ENCODE data around the gene SPATA33. TPM values are rescaled to one million over a fixed set of nuclear protein-coding genes. Genes with fewer than 3 reads are reported as not detected.
"Not testable (repeated sequence)": the region's sequence is repeated elsewhere in the genome, so short reads cannot be mapped to it uniquely, and the experiment has no call there.

Gene SPATA33
- total RNA-seq, 2 donors from 2014 or later: 8.3 to 10.1 TPM

DNA sequence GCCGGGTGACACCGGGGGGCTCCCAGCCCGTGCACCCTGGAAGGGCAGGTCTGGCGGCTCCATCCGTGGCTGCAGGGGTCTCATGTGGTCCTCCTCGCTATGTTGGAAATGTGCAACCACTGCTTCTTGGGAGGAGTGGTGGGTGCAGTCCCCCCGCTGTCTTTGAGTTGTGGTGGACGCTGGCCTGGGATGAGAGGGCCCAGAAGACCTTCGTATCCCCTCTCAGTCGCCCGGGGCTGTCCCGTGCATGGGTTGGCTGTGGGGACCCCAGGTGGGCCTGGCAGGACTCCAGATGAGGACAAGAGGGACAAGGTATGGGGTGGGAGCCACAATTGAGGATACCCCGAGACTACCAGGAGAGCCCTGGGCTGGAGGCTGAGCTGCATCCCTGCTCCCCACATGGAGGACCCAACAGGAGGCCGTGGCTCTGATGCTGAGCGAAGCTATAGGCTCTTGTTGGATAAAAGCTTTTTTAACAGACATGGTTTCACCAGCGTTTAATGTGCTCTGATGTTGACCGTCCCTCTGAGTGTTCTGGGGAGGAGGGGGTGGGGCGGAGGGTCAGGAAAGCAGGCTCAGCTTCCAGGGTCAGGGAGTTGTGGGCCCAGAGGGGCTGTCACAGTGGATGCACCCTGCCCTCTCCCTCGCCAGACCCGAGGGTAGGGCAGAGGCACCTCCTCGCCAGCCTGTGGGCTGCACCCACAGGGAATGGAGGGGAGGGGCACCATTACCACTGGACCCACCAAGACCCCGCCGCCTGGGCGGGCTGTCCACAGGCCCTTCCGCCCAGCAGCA lies 38.4 kb downstream of the SPATA33 start:
- H3K9me3 ChIP-seq (ENCODE audit: control insufficient read depth, low read length, poor library complexity, severe bottlenecking): no peaks in the 10 kb centered on the region
- Mint-ChIP-seq H3K27ac (no peak overlapping the region), H3K4me3 (peak overlapping the region; percentile 21), H3K36me3 (ENCODE audit: low read depth) (no peaks in the 10 kb centered on the region), H3K27me3 (no peaks in the 10 kb centered on the region), H3K4me1 (peaks cover 10% of the 10 kb centered on the region)
- DNase-seq (no peak), ATAC-seq (no peak)

DNA sequence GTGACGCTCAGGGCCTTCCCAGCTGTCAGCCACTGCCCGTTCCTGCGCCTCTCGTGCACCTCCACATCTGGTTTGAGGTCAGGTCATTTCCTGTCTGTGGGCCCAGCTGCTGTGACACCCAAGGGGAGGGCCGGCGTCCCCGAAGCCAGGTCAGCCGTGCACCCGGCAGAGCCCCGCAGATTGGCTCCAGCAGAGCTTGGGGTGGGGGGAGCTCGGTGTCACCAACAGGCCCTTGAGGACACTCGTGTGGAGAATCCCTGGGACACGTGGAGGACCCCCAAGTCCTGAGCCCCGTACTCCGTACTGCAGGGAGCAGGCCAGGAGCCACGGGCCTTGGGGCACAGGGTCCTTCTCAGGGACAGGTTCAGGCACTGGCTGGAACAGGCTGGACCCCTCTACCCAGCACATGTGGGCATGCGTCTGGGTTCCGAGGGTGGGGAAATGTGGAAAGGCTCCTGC lies 39.1 kb downstream of the SPATA33 start:
- Mint-ChIP-seq H3K27me3 (no peaks in the 10 kb centered on the region), H3K4me1 (peaks cover 10% of the 10 kb centered on the region), H3K36me3 (ENCODE audit: low read depth) (no peaks in the 10 kb centered on the region), H3K27ac (no peak overlapping the region), H3K4me3 (no peak overlapping the region)
- no peak for ATAC-seq
- no peak for DNase-seq
- H3K9me3 ChIP-seq (ENCODE audit: control insufficient read depth, low read length, poor library complexity, severe bottlenecking): no peaks in the 10 kb centered on the region

DNA sequence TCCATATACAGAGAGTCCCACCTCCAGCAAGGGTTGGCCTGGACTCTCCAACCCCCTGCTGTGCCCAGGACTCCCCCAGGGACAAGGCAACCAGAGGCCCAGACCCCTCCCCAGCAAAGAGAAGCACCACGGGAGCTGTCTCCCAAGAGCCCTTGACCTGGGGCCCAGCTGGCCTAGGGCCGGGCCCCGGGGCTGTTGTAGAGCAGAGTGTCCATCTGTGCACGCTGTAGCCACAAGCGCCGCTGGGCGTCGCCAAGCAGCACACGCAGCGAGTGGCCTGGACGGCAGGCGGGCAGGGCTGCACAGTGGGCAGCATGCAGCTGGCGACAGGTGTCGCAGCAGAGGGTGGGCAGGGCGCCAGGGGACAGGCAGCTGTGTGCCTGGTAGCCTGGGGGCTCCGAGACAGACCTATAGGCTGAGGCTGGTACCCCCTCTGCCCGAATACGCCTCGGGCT lies 39.6 kb downstream of the SPATA33 start:
- Mint-ChIP-seq H3K27ac (no peak overlapping the region), H3K4me3 (no peak overlapping the region), H3K27me3 (no peaks in the 10 kb centered on the region), H3K4me1 (peaks cover 10% of the 10 kb centered on the region), H3K36me3 (ENCODE audit: low read depth) (no peaks in the 10 kb centered on the region)
- no peaks in the 10 kb centered on the region for H3K9me3 ChIP-seq (ENCODE audit: control insufficient read depth, low read length, poor library complexity, severe bottlenecking)
- no peak for ATAC-seq
- no peak for DNase-seq

DNA sequence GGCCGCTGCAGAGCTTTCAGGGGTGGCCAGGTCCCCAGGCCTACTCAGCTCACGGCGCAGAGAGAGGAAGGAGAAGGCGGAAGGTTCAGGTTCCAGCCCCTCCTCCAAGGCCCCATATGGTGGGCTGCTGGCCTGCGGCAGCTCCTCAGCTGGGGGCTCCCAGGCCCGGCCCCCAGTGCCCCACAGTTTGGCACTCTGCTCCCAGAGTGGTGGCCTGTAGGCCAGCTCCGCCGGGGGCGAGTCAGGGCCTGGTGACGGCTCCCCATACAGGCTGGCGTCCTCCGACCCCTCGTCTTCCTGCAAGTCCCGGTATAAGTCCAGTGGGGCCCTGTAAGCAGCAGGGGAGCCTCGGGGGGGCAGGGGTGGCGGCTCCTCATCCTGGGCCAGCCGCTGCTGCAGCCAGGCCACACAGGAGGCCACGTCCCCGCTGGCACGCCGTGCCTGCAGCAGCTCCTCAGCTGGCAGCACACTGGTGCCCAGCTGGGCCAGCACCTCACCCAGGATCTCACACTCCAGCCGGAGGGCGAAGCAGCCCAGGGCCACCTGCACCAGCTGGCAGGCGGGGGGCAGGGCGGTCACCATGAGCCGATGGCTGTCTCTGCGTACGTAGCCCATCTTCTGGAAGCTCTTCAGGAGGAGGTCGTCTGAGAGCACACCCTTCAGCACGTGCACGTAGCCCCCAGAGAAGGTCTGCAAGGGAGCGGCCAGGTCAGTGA lies 40.1 kb downstream of the SPATA33 start:
- no peak overlapping the region for H3K27ac Mint-ChIP-seq

DNA sequence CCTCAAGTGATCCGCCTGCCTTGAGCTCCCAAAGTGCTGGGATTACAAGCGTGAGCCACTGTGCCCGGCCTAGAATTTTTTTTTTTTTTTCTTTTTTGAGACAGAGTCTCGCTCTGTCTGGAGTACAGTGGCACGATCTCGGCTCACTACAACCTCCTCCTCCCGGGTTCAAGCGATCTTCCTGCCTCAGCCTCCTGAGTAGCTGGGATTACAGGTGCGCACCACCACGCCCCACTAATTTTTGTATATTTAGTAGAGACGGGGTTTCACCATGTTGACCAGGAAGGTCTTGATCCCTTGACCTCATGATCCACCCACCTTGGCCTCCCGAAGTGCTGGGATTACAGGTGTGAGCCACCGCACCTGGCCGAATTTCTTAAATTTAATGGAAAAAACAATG lies 41.1 kb downstream of the SPATA33 start:
- H3K4me3 Mint-ChIP-seq; H3K36me3 Mint-ChIP-seq (ENCODE audit: low read depth); H3K9me3 ChIP-seq (ENCODE audit: control insufficient read depth, low read length, poor library complexity, severe bottlenecking); H3K27me3 Mint-ChIP-seq; H3K27ac Mint-ChIP-seq; DNase-seq; ATAC-seq: not testable (repeated sequence)
- H3K4me1 Mint-ChIP-seq: peaks cover 13% of the 10 kb centered on the region

More for the DNA sequence above, 40.1 kb downstream of the SPATA33 start:
- Mint-ChIP-seq H3K36me3 (ENCODE audit: low read depth) (no peaks in the 10 kb centered on the region), H3K27me3 (no peaks in the 10 kb centered on the region), H3K4me3 (no peak overlapping the region), H3K4me1 (peaks cover 13% of the 10 kb centered on the region)
- no peaks in the 10 kb centered on the region for H3K9me3 ChIP-seq (ENCODE audit: control insufficient read depth, low read length, poor library complexity, severe bottlenecking)
- ATAC-seq: no peak
- DNase-seq: no peak

DNA sequence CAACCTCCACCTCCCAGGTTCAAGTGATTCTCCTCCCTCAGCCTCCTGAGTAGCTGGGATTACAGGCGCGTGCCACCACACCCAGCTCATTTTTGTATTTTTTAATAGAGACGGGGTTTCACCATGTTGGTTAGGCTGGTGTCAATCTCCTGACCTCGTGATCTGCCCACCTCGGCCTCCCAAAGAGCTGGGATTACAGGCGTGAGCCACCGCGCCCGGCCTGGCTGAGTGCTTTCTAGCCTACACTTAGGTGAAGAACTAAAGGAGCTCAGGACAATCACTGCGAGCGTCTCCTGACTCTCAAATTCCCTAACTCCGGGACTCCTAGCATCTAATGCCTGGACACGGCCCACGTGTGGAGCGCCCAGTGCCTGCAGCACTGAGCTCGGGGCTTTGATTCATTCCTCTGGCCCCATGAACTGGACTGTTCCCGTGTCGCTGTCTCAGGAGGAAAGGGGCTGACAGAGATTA lies 42.0 kb downstream of the SPATA33 start:
- Mint-ChIP-seq H3K4me3 (peak overlapping the region; percentile 84), H3K4me1 (peaks cover 13% of the 10 kb centered on the region), H3K27ac (peak overlapping the region; percentile 68)
- H3K9me3 ChIP-seq (ENCODE audit: control insufficient read depth, low read length, poor library complexity, severe bottlenecking); ATAC-seq; H3K27me3 Mint-ChIP-seq; H3K36me3 Mint-ChIP-seq (ENCODE audit: low read depth); DNase-seq: not testable (repeated sequence)

DNA sequence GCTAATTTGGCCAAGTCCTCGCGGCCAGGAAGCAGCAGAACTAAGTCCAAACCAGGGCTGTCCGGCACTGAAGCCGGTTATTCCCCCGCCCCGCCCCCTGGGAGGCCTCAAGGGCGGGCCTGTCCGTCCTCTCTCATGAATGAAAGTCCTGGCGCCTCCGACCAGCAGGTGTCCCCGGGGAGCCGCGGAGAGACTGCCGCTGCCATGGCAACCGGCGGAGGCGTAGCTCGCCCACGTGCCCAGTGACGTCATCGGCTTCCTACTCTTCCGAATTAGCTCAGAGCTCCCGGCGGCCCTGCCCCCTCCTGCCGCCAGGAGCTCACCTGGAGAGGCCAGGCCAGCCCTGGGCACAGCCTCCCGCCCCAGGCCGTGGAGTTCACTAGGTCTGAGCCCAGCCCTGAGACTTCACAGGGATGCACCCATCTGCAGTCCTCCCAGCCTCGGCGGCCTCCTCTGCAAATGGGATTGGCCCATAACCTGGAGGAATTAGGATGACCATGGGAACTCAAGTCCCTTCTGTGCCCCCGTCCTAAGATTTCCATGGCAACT lies 42.5 kb downstream of the SPATA33 start:
- Mint-ChIP-seq H3K27me3 (no peaks in the 10 kb centered on the region), H3K36me3 (ENCODE audit: low read depth) (no peaks in the 10 kb centered on the region), H3K27ac (peak overlapping the region; percentile 68), H3K4me1 (peaks cover 10% of the 10 kb centered on the region), H3K4me3 (peak overlapping the region; percentile 84)
- no peaks in the 10 kb centered on the region for H3K9me3 ChIP-seq (ENCODE audit: control insufficient read depth, low read length, poor library complexity, severe bottlenecking)
- ATAC-seq: peak; percentile 32
- peak; percentile 94 to 96 (median 94) for DNase-seq

DNA sequence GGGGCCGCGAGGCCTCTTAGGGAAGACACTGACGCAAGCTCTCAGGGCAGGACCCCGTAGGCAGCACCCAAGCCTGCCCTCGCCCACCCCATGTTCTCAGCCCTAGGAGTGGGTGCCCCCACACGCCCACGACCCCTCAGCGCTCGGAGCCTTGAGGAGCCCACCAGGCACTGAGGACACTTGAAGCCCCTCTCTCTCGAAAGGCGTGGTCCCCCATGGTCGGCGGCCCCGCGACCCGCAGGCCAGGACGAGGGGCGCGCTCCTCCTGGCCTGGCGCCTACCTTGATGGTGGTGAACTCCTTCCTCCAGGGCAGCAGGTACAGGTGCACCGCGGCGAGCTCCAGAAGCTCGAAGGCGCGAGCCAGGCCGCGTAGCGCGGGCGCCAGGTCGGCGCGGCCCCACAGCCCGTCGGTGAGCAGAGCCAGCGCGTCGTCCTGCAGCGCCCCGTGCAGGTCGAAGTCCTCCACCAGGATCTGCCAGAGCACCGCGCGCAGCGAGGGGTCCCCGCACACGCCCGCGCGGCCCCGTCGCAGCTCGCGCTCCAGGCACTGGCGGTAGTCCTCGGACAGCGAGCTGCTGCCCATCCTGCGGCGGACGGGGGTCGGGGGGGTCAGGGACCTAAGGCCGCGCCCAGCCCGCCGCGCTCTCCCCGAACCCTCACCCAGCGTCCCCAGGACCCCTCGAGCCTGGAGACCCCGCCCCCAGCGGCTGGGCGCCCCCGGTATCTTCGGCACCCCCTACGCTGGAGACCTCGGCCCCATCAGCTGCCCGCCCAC lies 43.2 kb downstream of the SPATA33 start:
- peaks cover 11% of the 10 kb centered on the region for H3K4me1 Mint-ChIP-seq
- H3K27ac Mint-ChIP-seq: peak overlapping the region; percentile 68
- ATAC-seq (peak; percentile 24), DNase-seq (peak; percentile 42 to 49 (median 45))
- H3K27me3 Mint-ChIP-seq: no peaks in the 10 kb centered on the region
- no peaks in the 10 kb centered on the region for H3K36me3 Mint-ChIP-seq (ENCODE audit: low read depth)
- no peaks in the 10 kb centered on the region for H3K9me3 ChIP-seq (ENCODE audit: control insufficient read depth, low read length, poor library complexity, severe bottlenecking)
- H3K4me3 Mint-ChIP-seq: peak overlapping the region; percentile 84

DNA sequence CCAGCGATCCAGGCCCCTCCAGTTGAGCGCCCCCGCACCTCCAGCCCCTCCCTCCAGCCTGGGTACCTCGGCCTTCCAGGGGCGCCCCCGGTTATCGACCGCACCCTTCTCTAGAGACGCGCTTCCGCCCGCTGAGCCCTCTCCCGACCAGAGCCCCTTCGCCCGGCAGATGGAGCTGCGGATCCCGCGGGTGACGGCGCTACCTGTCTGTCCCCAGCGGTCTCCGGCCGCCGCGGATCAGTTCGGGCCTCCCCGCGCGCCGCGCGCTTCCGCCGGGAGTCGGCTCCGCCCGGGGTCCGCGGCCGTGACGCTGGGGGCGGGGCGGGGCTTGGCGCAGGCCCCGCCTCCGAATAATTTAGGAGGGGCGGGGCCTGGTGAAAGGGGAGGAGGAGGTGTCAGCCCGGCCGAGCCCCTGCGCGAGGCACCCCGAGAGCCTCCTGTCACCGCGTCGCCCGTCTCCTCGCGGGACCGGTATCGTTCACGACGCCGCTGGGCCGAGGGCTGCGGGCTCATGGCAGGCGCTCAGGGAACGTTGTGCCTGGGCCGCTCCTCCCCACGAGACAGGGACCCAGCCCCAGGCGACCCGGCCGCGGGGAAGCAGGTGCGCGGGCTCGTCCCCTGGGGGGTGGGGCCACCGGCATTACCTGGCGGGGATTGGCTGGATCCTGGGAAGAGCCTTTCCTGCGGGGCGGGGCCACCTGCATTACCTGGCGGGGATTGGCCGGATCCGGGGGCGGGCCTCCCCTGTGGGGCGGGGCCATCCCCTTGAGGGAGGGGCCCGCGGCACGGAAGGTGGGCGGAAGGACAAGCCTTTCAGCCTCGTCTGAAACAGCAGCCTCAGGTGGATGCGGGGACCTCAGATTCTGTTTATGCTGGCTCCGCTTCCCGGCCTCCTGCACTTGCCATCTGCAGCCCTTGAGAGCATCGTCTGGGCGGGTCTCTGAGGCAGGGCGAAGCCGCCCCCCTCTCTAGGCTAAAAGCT lies 44.1 kb downstream of the SPATA33 start, which contains the start of gene SPATA2L:
Gene SPATA2L (minus strand): TSS at position 281 of the 982 bp plus-strand sequence. CDS start 473 bp downstream, outside the sequence.
- DNase-seq (peak; percentile 97 to 98 (median 98)), ATAC-seq (peak; percentile 84)
- Mint-ChIP-seq H3K36me3 (ENCODE audit: low read depth) (no peaks in the 10 kb centered on the region), H3K27me3 (no peaks in the 10 kb centered on the region), H3K4me3 (peak within 1 kb of the TSS; percentile 84), H3K4me1 (peaks cover 15% of the 10 kb centered on the region), H3K27ac (peak within 1 kb of the TSS; percentile 68)
- no peaks in the 10 kb centered on the region for H3K9me3 ChIP-seq (ENCODE audit: control insufficient read depth, low read length, poor library complexity, severe bottlenecking)

DNA sequence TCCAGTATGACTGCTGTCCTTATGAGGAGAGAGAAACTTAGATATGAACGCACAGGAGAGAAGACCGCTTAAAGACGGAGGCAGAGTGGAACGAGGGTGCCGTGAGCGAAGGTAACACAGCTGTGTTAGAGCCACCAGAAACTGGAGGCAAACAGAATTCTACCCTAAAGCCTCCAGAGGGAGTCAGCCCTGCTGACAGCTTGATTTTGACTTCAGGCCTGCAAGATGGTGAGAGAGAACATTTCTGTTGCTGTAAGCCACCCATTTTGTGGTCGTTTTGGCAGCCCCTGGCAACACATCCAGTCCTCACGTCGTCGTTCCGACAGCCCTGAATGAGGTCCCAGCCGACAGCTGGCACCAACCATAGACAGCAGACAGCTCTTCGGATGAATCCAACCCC lies 46.6 kb downstream of the SPATA33 start:
- no peak overlapping the region for H3K4me3 Mint-ChIP-seq
- H3K9me3 ChIP-seq (ENCODE audit: control insufficient read depth, low read length, poor library complexity, severe bottlenecking): no peaks in the 10 kb centered on the region
- no peaks in the 10 kb centered on the region for H3K27me3 Mint-ChIP-seq
- H3K4me1 Mint-ChIP-seq: peaks cover 15% of the 10 kb centered on the region
- H3K36me3 Mint-ChIP-seq (ENCODE audit: low read depth): no peaks in the 10 kb centered on the region
- ATAC-seq (no peak), DNase-seq (no peak)
- H3K27ac Mint-ChIP-seq: no peak overlapping the region

DNA sequence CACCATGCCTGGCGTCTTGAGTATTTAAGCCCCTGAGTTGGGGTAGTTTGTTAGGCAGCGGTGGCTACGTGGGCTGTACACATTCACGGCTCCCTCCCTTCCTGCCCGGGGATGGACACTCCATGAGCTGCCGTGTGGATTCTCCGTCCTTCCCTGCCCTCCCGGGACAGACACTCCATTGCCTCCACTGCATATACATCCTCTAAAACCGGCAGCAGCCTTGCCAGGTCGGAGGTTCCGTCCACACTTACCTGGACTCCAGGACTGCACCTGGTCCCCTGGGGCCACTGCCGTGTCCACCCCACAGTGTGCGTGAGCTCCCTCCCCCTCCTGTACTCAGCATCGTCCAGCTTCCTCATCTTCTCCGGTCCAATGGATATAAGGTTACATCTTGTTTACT lies 47.4 kb downstream of the SPATA33 start:
- no peaks in the 10 kb centered on the region for H3K9me3 ChIP-seq (ENCODE audit: control insufficient read depth, low read length, poor library complexity, severe bottlenecking)
- Mint-ChIP-seq H3K4me3 (no peak overlapping the region), H3K36me3 (ENCODE audit: low read depth) (no peaks in the 10 kb centered on the region), H3K27ac (no peak overlapping the region), H3K4me1 (peaks cover 13% of the 10 kb centered on the region), H3K27me3 (no peaks in the 10 kb centered on the region)
- DNase-seq (no peak), ATAC-seq (no peak)
